ENCODE measurements around the gene SLX9.

Gene SLX9

DNA sequence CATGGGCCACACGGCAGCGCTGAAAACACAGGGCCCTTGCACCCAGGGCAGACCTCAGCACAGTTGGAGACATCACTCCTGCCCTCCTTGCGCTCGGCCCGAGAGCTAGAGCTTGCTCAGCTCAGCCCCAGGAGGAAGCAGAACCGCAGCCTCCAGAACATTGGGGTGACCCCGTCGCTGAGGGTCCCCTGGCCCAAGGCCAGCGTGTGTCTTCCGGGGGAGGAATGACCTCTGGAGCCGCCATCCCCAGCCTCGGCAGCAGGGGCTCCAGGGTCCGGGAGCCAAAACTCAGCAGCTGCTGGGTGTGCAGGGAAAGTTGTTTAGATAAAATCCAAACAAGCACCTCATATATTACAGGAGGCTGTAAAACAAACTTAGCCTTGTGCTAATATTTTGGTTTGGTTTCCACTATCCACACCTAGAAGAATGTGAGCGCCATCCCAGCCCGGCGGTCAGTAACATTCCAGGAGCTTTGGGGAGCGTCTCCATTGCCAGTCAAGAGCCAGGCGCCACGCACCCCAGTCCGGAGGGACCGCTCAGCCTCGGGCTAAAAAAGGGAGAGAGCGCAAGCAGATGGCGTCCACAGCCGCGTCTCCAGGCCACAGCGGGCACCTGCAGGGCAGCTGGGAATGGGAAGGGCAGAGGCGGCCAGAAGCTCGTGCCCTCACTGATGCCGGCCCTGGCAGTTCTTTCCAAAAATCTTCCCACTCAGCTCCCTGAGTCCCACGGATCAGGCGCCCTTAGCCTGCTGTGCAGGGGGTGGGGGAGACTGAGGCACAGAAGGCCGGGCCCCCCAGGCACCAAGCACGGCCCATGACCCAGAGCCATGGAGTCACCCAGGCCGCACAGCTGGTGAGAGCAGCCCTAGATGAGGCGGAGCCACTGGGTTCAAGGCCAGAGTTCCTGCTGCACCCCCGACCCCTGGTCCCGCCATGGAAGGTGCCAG is 52.0 kb downstream of the SLX9 start:
- DNase-seq (ENCODE audit: low read depth) = no peak

DNA sequence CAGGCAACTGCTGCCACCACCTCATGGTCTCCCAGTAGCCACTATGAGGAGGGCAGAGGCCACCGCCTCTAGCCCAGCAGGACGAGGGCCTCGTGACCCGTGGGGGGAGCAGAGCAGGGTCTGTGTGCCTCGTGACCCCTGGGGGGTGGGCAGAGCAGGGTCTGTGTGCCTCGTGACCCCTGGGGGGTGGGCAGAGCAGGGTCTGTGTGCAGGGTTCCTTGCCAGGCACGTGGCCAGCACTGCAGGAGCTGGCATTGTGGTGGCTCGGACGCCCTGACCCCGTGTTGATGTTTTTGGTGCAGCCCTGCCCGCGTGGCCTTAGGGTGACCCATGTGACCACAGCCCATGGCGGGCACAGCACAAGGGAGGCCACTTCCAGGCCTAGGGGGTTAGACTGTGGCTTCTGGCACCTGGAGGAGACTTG is 52.8 kb downstream of the SLX9 start:
- DNase-seq (ENCODE audit: low read depth) = no peak

DNA sequence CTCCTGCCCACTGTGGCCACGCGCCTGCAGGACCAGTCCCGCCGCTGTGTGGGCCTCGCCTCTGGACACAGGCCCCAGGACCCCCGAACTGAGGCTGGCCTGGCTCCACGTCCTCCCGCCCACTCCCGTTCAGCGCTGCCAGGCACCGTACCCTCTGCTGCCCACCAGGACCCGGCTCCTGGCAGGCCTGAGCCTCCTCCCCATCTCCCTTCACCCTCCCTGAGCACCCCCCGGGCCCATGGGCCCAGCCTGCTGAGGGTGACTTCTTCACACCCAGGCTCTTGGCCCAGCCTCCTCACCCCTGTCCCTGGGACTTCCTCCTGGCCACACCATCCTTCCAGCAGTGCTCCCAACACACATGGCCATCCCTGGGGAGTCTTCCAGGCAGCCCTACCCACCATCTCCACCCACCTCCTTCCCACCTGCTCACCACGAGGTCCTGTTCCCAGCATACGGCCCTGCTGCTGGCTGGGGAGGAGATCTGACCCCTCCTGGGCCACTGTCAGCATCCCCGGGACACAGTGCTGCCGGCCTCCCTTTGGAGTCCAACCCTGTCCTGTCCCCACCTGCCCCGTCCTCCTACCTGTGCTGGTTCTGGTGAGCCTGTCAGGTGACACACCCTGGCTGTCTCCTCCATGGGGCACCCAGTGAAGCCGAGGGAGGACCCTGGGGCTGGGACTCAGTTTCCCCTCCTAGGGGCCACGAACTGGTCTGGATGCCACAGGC is 53.7 kb downstream of the SLX9 start:
- no peak for DNase-seq (ENCODE audit: low read depth)

DNA sequence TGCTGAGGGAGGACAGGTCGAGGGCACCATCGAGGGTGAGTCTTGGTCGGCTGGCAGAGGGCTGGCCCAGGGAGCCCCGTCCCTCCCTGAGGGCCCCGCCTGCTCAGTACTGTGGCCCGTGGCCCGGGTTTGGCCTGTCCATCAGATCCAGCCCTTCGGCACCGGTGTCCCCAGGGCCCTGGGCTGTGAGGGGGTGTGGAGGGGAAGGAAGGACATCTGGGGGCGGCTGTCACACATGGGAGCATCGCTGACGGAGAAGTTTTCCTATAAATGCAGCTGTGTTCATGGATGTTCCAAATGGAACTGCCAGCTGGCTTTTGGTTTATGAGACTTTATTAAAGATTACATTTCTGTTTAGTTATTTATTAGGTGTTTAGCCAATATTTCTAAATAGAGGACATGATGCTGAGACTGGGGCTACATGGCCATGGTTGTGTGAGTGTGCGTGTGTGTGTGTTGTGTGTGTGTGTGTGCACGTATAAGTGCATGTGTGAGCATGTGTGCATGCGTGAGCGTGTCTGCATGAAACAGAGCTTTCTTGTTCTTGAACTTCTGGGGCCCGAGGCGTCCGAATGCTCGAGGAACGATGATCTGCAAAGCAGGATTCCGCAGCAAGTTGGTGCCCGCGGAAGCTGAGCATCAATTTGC is 54.3 kb downstream of the SLX9 start:
- DNase-seq (ENCODE audit: low read depth) = no peak

DNA sequence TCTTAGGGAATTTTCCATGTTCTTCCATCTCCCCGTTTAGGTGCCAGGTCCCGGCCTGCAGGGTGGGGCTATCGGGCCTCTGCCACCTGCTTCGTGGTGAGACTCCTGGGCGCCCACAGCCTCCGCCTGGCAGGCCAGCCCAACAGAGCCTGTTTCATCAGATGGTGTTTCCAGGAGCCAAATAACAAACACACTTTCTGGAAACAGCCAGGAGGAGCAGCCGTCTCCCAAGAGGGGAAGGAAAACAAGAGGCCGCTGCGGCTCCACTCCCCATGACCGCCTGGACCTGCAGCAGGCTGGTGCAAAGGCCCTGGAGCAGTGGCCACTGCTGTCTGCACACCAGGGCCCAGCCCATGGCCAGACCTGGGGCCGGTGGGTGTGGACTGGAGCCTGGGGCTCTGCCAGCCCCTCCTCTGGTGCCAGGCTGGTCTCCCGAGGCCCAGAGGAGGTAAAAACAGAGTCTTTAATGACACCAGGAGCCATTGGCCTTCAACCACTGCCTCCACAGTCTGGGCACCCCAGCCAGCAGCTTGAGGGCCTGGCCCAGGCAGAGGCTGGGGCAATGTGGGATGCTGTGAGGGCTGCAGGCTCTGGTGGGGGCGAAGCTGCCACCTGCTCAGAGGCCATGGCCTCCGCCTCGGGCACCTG is 55.0 kb downstream of the SLX9 start:
- DNase-seq (ENCODE audit: low read depth) = no peak

DNA sequence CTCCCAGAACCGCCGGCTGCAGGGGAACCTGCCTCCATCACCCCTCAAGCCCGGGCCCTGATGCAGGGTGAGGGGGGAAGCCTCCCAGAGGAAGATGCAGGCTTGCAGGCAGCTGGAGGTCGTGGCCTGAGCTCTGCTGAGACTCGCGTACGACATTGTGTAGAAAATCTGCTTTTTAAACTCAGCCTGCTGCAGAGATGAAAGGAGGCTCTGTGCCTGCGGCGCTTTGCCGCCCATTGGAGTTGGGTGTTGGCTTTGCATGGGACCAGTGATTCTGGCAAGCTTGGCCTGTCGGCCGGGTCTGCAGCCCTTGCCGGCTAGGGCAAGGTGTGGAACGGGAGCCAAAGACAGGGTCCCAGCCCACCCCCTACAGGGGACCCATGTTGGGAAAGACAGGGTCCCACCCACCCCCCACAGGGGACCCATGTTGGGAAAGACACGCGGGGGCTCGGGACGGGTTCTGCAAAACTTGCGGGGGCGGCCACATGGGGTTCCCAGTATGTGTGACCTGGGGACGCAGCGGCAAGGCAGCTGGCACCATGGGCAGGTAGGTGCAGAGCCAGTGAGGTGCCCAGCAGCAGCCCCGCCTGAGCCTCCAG is 55.6 kb downstream of the SLX9 start:
- DNase-seq (ENCODE audit: low read depth) = no peak

DNA sequence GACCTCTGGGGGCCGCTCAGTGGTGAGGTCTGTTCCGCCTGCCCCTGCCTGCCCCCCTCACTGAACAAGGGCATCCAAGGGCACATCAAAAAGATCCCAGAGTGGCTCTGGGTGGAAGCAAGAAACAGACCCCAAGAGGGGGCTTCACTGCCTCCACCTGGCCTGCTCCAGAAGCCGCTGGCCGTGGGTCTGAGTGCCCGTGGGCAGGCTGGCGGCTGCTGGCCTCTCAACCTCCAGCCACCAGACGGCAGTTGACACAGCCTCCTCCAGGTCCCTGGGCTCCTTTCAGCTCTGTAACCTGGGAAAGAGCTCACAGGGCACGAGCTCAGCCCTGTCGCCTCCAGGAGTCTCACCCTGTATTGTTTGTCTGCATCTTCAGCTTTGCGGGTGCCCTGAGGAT is 56.3 kb downstream of the SLX9 start:
- no peak for DNase-seq (ENCODE audit: low read depth)

DNA sequence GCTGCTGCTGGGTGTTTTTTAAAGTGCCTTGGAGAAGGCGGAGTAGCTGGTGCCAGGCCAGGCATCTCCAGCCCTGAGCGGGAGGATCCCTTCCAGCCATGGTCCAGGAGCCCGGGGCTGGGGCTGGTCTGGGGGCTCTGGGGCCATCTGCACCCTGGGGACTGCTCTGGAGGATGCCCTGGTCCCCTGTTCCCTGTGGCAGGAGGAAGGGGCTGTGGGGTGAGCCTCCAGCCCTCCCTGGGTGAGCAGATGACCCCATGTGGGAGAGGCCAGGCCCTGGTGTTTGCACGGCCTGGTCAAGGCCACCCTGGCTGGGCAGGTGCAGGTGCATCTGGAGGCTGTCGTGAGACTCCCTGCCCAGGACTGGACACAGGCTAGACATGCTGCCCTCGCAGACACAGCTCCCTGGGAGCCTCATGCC is 56.7 kb downstream of the SLX9 start:
- DNase-seq (ENCODE audit: low read depth) = no peak

DNA sequence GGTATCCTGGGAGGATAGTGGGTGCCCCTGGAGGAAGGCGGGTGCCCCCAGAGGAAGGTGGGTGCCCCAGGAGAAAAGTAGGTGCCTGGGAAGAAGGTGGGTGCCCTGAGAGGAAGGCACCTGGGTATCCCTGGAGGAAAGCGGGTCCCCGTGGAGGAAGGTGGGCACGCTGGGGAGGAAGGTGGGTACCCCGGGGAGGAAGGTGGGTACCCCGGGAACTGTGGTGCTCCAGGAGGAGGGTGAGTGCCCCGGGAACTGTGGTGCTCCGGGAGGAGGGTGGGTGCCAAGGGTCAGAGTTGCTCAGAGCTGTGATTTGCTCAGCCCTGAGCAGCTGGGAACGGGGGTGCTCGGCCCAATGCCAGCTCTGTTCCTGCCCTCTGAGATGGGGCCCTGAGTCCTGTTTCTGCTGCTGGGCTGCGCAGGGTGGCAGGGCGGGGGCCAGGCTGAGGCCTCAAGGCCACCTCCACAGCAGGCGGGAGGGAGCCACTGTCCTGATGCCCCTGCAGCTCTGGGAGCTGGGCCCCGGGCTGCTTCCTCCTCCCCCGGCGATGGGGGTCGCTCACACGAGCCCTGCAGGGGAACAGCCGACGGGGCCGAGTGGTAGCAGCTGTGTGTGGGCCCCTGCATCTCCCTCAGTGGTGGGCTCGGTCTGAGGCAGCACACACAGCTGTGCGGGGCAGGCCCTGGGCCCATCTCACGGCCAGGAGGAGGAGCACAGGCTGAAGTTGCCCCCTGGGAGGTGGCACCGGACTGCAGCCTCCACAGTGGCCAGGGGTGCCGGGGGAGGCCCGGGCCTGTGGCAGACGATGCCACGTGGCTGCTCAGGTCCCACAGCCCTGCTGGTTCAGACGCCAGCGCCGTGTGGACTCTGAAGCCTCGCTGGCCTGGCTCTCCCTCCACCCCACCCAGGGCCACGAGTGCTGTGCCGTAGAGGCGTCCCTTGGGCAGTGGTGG is 57.4 kb downstream of the SLX9 start:
- no peak for DNase-seq (ENCODE audit: low read depth)

DNA sequence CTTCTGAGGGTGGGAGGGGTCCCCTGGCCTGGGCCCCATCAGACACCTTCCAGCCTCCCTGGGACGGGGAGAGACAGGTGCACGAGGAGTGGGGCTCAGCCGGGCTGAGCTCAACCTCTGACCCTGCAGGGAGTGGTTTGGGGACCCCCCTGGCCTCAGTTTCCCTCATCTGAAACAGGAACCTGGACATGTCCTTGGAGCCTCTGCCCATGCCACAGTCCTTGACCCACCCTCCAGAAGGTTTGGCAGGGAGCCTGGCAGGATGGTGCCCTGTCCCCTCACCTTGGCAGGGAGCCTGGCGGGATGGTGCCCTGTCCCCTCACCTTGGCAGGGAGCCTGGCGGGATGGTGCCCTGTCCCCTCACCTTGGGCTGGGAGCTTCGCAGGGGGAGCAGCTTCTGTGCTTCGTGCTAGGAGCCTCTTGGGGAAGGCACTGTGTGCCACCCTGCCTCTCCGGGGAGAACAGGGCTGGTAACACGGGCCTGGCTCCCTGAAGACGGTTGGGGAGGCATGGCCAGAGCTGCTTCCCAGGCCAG is 58.3 kb downstream of the SLX9 start:
- no peak for DNase-seq (ENCODE audit: low read depth)

DNA sequence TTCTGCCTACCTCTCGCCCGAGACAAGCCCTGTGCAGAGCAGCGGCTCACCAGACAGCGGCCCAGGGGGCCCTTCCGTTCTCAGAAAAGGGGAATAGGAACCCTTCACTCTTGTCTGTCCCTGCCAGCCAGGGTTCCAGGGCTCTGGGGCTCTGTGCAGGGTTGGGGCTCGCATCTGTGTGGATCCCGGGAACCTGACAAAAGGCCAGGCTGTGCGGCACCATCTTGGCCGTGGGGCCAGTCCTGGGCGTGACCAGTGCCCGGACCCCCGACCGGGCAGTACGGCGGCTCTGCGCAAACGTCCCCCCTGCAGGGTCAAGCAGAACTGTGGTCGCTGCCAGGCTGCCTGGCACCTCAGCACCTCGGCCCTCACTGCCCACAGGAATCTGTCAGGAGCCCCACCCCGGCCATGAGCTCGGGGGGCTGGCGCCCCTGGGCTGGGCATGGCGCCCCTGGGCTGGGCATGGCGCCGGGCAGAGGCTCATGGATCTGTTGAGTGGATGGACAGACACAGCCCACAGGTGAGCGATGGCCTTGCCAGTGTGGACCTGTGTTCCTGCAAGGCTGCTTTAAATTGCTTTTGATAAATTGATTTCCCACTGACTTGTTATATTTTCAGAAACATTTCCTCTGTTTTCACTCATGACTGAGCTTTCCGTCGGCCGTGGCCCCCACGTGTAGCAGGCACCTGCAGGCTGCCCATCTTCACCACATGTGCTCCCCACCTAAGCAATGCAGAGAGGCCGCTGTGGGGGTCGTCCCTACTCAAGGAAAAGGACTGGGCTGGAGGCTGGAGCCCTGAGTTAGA is 59.0 kb downstream of the SLX9 start:
- no peak for DNase-seq (ENCODE audit: low read depth)

DNA sequence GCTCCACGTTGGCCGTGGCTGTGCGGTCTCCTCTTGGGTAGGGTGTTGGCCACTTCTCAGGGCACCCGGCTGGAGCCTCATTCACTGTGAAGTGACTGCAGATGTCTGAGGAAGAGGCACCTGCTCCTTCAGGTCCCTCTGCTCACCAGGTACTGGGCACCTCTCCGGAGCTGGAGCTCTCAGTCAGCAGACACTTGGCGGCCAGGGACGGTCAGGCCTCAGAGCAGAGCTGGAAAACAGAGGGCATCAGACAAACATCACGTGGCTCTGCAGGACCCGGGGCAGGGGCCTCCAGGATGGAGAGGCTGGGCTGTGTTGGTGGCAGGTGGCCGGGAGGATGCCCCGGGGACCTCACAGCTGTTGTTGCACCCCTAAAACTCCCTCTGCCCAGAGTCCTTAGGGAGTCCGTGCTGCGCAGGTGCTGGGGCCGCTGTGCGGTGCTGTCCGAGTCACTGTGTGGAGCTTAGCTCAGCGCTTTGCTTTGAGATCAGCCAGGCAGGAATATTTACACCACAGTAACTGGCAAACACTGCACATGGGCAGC is 59.7 kb downstream of the SLX9 start:
- DNase-seq (ENCODE audit: low read depth) = no peak

DNA sequence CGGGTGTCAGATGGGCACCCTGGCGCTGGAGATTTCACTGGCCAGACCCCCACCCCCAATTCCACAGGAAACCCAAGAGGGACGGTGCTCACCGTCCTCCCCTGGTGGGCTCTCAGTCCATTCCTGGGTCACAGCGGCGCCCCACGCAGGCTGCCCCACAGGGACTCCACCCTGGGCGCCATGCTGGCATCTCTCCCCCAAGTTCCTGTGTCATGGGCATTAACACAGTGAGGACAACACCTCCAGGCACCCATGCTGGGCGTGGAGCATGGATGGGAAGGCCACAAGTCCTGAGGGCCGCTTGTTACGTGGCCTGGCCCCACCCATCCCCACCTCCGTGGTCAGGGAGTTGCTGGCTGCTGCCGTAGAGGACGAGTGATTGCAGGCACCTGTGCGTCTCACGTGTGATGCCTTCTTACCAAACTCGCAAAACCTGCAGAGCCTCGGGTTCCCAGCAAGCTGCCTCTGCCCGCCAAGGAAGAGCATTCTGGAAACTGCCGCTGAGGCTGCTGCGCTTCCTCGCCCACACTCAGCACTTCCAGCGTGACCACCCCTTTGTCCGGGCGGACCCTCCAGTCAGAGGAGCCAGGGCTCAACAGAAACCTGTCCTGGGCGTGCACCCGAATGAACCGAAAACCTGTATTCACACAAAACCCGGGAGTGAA is 60.3 kb downstream of the SLX9 start:
- DNase-seq (ENCODE audit: low read depth) = no peak

DNA sequence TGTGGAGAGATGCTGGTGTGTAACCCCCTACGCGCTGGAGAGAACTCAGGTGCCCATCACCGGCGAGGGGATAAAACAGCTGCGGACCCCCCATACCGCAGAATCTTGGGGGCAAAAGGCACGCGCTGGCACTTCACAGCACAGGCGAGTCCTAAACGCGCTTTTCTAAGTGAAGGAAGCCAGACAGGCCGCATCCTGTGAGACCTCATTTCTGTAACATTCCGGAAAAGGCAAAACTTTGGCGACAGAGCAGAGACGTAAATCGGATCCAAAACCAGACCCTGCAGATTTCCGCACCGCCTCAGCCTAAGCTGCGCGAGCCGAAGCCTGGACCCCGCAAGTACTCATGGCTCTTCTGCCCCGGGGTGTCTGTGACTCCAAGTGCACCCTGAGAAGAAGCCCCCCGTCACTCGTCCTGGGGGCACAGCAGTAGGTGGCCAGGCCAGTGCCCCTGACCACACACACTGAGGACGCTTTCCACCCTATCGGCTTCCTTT is 60.9 kb downstream of the SLX9 start:
- DNase-seq (ENCODE audit: low read depth) = no peak

DNA sequence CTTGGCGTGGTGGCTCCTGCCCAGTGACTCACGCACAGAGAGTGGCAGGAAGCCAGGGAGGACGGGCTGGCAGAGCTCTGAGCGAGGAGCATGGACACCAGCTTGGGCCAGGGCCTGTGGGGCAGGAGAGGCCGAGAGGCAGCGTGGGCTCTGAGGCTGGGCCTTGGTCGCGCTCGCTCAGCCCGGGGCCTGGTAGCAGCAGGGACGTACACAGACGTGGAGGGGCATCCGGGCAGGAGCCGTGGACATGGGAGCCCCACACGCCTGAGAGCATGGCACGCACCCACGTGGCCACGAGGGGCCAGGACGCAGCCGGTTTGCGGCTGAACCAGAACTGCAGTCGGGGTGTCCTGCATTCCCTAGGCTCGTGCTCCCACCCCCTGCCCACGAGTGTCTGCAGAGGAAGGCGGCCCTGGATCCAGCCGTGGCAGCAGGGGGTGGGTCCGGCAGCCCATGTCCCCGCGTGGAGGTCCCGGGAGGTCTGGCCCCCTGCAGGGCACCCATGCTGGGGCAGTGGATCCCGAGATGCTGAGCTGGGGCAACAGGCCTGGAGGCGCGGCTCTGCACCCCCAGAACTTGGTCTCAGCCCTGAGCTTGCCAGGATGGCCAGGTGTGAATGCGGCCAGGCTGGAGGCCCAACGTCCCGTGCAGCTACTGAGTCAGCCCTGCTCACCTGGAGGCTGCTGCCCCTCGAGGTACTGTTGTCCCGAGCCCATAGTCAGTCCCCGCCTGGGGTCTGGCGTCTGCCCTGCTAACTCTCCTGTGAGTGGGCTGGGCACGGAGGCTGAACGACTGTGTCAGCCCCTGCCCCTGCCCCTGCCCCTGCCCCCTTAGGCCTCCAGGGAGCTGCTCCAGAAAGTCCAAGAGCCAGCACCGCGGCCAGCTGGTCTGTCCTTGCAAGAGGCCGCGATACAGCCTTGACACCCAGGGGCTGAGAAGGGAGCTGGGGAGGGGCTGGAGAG is 61.6 kb downstream of the SLX9 start:
- DNase-seq (ENCODE audit: low read depth) = no peak

DNA sequence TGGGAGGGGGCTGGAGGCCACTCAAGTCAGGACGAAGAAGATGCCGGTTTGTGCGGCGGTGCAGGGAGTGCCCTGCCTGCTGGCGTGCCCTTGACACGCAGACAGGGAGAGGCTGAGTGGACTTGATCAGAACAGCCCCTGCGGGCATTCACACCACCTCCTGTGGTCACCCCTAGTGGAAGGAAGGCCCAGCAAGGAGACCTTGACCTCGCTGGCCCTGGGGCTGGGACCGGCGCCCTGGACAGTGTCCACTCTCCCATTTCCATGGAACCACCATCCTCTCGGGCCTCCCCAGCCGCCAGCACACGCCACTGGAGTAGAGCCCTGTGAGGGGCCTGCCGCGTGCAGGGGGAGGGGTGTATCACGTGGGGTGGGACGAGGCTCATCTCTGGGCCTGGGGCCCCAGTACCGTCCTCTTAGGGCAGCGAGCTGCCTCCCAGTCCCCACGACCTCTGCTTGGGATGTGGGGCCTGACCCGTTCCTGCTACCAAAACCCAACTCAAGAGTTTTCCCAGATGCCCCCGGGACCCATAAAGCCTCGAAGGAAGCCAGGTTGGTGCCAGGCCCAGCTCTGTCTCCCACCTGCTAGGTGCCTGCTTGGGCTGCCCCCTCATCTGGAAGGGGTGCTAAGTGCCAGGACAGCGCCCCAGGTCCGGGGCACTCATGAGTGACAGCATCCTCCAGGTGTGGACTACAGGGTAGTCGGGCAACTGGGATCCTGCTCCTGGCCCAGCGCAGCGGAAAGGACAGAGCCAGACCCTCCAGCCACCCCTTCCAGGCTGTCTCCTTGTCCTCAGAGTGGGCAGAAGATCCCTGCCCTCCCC is 62.8 kb downstream of the SLX9 start:
- DNase-seq (ENCODE audit: low read depth) = no peak

All from stimulated activated CD8-positive, alpha-beta memory T cell treated with anti-CD3 and anti-CD28 coated beads, Interleukin-15, amount 100 ng/mL, for 1 hour (primary cell).